A549 (cell line): ENCODE results near the gene PXDN. TPM values are rescaled to one million over a fixed set of nuclear protein-coding genes. Genes with fewer than 3 reads are reported as not detected.

Source experiments
- ATAC-seq, 2 experiments: fragments of 200-7000 bp in 1 of 2; fragments of >200 bp in 1 of 2; cut with Nextera tagmentation in 1 of 2; cut with Tn5 transposase in 1 of 2; 3 replicates each; pipeline versions ENCODE4 v1.8.0 to v1.9.1; 2018 to 2020; ENCODE audit warnings: mild to moderate bottlenecking in 1 of 2, moderate library complexity in 1 of 2
- CTCF ChIA-PET: fragments of 300-600 bp; sonication (Branson Sonifier 250); formaldehyde crosslinking; extraction: SDS; loops from one replicate; lab custom pipeline; 2021; ENCODE audit warnings: antibody characterized with exemption, inconsistent platforms; lab: Yijun Ruan, JAX
- POLR2A ChIA-PET: fragments of 350-600 bp; formaldehyde crosslinking; extraction: SDS; loops from one replicate; lab custom pipeline; 2021; ENCODE audit warnings: antibody characterized with exemption, inconsistent platforms; lab: Yijun Ruan, JAX
- DNase-seq, 2 experiments: peaks; one replicate each; pipeline versions ENCODE4 v3.0.0 to v3.0.0-alpha.2; 2011 to 2016; ENCODE audit warnings: low read depth in 1 of 2, low spot score in 1 of 2
- FAIRE-seq: peaks from 2 replicates; lab custom pipeline; 2011; peaks lifted over from hg19 to GRCh38; lab: Jason Lieb, UNC
- H3K27ac ChIP-seq, 2 experiments: fragments of >200 bp; sonication (Bioruptor Twin); formaldehyde crosslinking; 3 replicates each; pipeline ENCODE4 v1.5.1; 2016 to 2017
- H3K4me1 ChIP-seq: fragments of >200 bp; sonication (Bioruptor Twin); formaldehyde crosslinking; 3 replicates; pipeline ENCODE4 v1.6.1; 2016
- H3K4me2 ChIP-seq: fragments of >200 bp; sonication (Bioruptor Twin); formaldehyde crosslinking; 3 replicates; pipeline ENCODE4 v1.6.1; 2016
- H3K4me3 ChIP-seq: fragments of >200 bp; sonication (Bioruptor Twin); formaldehyde crosslinking; 3 replicates; pipeline ENCODE4 v1.5.1; 2016
- H3K9me3 ChIP-seq: fragments of >200 bp; sonication (Bioruptor Twin); formaldehyde crosslinking; 3 replicates; pipeline ENCODE4 v1.6.1; 2016
- CBX2 ChIP-seq: fragments of 200-600 bp; sonication (generic); IDR thresholded peaks from 2 replicates; pipeline ENCODE4 v1.6.1; 2016; ENCODE audit warnings: low read depth, mild to moderate bottlenecking, borderline replicate concordance
- CEBPB ChIP-seq, 2 experiments: fragments of >200 bp in 1 of 2; sonication (Bioruptor Twin) in 1 of 2; formaldehyde crosslinking in 1 of 2; IDR thresholded peaks; 2 replicates each; pipeline ENCODE4 v1.6.1; 2012 to 2016
- EHF ChIP-seq: fragments of 250-450 bp; sonication (Bioruptor Pico); IDR thresholded peaks from 2 replicates; pipeline ENCODE4 v1.5.0; 2020; ENCODE audit warnings: mild to moderate bottlenecking
- FOXS1 ChIP-seq: fragments of 250-450 bp; sonication (Bioruptor Pico); IDR thresholded peaks from 2 replicates; pipeline ENCODE4 v1.5.0; 2020; ENCODE audit warnings: mild to moderate bottlenecking, moderate library complexity
- HDAC2 ChIP-seq: fragments of 200-600 bp; sonication (generic); IDR thresholded peaks from 2 replicates; pipeline ENCODE4 v1.6.1; 2016
- HOXA7 ChIP-seq: fragments of 250-450 bp; sonication (Bioruptor Pico); IDR thresholded peaks from 2 replicates; pipeline ENCODE4 v1.5.0; 2020; ENCODE audit warnings: mild to moderate bottlenecking, moderate library complexity
- JUNB ChIP-seq: fragments of >200 bp; sonication (Bioruptor Twin); formaldehyde crosslinking; IDR thresholded peaks from 2 replicates; pipeline ENCODE4 v1.6.1; 2016
- MAX ChIP-seq: IDR thresholded peaks from 2 replicates; pipeline ENCODE4 v1.6.1; 2012
- POLR2A ChIP-seq: IDR thresholded peaks from 2 replicates; pipeline ENCODE4 v1.6.1; 2012; ENCODE audit warnings: mild to moderate bottlenecking, low read length
- REST ChIP-seq: fragments of 200-600 bp; sonication (generic); IDR thresholded peaks from 2 replicates; pipeline ENCODE4 v1.6.1; 2016; ENCODE audit warnings: antibody characterized with exemption, mild to moderate bottlenecking, moderate library complexity
- SMC3 ChIP-seq: fragments of >200 bp; sonication (Bioruptor Twin); formaldehyde crosslinking; IDR thresholded peaks from 3 replicates; pipeline ENCODE4 v1.6.1; 2018; ENCODE audit warnings: inconsistent platforms
- USF2 ChIP-seq: fragments of 450-650 bp; IDR thresholded peaks from 2 replicates; pipeline ENCODE4 v1.6.1; 2014; ENCODE audit warnings: antibody characterized with exemption
- ZC3H11A ChIP-seq: fragments of 450-650 bp; IDR thresholded peaks from 2 replicates; pipeline ENCODE4 v1.6.1; 2014; ENCODE audit warnings: antibody characterized with exemption, mild to moderate bottlenecking
- ZFP36 ChIP-seq: fragments of 450-650 bp; IDR thresholded peaks from 2 replicates; pipeline ENCODE4 v1.6.1; 2014; ENCODE audit warnings: borderline replicate concordance; ENCODE audit not compliant: partially characterized antibody
- WGBS: methylation state at CpG from one replicate; pipeline ENCODE4 v1.1.6; 2017; ENCODE audit errors: missing lambda C conversion rate; 5-methylcytosine and 5-hydroxymethylcytosine counted together
- polyA plus RNA-seq, 4 experiments: library from polyadenylated mRNA; depleted of rRNA in 3 of 4; stranded (reverse); fragments of >200 nt; fragmentation: RNase III in 1 of 4; extraction: RNeasy Plus Mini Kit Qiagen cat#74134 plus additional on column Dnase treatment in 1 of 4; gene quantifications; 2 replicates in 3 of 4; 3 replicates in 1 of 4; pipeline ENCODE4 v1.2.3, GENCODE V29; 2011 to 2017

The PXDN gene
- polyA plus RNA-seq, 2 of the 4 experiments (the other 2 are of a cell fraction): 3.7 to 7.3 TPM

- no peak for TF ChIP-seq EHF (CRISPR knock-in tag)
- TF ChIP-seq, all 56 proteins: peak for 0
- CTCF ChIA-PET: interaction anchor here (0.8 to 2.6 kb wide), 17 partner anchors 11 to 124 kb away, joined by 3 to 16 read pairs (median 5); no protein-coding TSS in a partner anchor
- no peak for DNase-seq
- ATAC-seq: no peak
- Histone ChIP-seq H3K27ac (peak overlapping the region; percentile 47 to 59; a peak in 5 of 6 replicates), H3K9me3 (no peaks in the 10 kb centered on the region), H3K4me2 (peak overlapping the region; percentile 32), H3K4me1 (peaks cover 17% of the 10 kb centered on the region), H3K4me3 (no peak overlapping the region)
- WGBS: 76% methylated on average over 18 of the region's 18 CpGs
- POLR2A ChIA-PET: no interaction called here
- no peak for FAIRE-seq
Observed at GRCh38 chr2:1674766-1675397, 69.4 kb downstream of the PXDN start.

- H3K4me1 ChIP-seq: peaks cover 17% of the 10 kb centered on the region
- ChIA-PET CTCF (interaction anchor here (0.8 to 2.6 kb wide), 3 partner anchors 68 to 76 kb away, joined by 3 to 14 read pairs (median 4); no protein-coding TSS in a partner anchor), POLR2A (no interaction called here)
- no peak overlapping the region for H3K4me3 ChIP-seq
- WGBS: 70% methylated on average over 9 of the region's 9 CpGs
- no peak for FAIRE-seq
- no peak for ATAC-seq
- no peak overlapping the region for H3K4me2 ChIP-seq
- no peak for DNase-seq
- no peak overlapping the region for H3K27ac ChIP-seq
- no peak for TF ChIP-seq HDAC2
- TF ChIP-seq CEBPB (IDR thresholded peaks at IDR 0.05): no peak
- no peak for TF ChIP-seq ZC3H11A
- no peak for TF ChIP-seq POLR2A
- no peaks in the 10 kb centered on the region for H3K9me3 ChIP-seq
Observed at GRCh38 chr2:1674276-1674675, 70.0 kb downstream of the PXDN start.

GRCh38 chr2:1673160-1673944 is 71.0 kb downstream of the PXDN start:
- 64% methylated on average over 18 of the region's 18 CpGs for WGBS
- DNase-seq (no peak), ATAC-seq (no peak), FAIRE-seq (no peak)
- Histone ChIP-seq H3K4me1 (peaks cover 17% of the 10 kb centered on the region), H3K4me3 (no peak overlapping the region), H3K9me3 (no peaks in the 10 kb centered on the region), H3K27ac (no peak overlapping the region), H3K4me2 (no peak overlapping the region)
- TF ChIP-seq HOXA7 (CRISPR knock-in tag) (no peak), ZFP36 (no peak), MAX (no peak), JUNB (no peak), FOXS1 (no peak), SMC3 (no peak), REST (no peak), CBX2 (no peak), USF2 (no peak)
- POLR2A ChIA-PET: no interaction called here
- CTCF ChIA-PET: interaction anchor here (0.8 to 1.2 kb wide), 3 partner anchors 75 to 145 kb away, joined by 3 to 4 read pairs (median 4); no protein-coding TSS in a partner anchor
